GM12874 (cell line): ENCODE measurements around the gene FARS2.

ENCODE experiments used
- TF ChIP-seq, protein P1 (sequence below): IDR thresholded peaks from 2 replicates; pipeline ENCODE4 v1.5.1; 2011; ENCODE audit warnings: low read depth, mild to moderate bottlenecking, control low read depth, low read length, moderate library complexity; ENCODE audit not compliant: insufficient read depth

The FARS2 gene

GRCh38 chr6:5659467-5659866, 398.2 kb downstream of the FARS2 start:
- TF ChIP-seq, protein P1, sequence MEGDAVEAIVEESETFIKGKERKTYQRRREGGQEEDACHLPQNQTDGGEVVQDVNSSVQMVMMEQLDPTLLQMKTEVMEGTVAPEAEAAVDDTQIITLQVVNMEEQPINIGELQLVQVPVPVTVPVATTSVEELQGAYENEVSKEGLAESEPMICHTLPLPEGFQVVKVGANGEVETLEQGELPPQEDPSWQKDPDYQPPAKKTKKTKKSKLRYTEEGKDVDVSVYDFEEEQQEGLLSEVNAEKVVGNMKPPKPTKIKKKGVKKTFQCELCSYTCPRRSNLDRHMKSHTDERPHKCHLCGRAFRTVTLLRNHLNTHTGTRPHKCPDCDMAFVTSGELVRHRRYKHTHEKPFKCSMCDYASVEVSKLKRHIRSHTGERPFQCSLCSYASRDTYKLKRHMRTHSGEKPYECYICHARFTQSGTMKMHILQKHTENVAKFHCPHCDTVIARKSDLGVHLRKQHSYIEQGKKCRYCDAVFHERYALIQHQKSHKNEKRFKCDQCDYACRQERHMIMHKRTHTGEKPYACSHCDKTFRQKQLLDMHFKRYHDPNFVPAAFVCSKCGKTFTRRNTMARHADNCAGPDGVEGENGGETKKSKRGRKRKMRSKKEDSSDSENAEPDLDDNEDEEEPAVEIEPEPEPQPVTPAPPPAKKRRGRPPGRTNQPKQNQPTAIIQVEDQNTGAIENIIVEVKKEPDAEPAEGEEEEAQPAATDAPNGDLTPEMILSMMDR: no peak

DNA sequence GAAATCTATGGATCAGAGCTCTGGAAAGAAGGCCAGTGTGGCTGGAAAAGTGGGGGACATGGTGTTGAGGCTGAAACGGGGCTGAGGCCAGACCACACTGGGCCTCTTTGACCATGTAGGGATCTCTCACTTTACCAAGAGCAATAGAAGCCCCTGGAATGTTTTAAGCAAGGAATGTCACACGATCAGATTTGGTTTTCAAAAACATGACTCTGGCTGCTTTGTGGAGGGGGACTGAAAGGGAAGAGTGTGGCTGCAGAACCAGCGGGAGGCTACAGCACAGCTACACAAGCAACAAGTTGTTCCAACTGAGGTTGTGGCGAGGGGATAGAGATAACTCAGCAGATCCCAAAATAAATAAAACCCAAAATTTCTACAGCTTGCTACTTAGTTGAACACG, 399.5 kb downstream of the FARS2 start:
- TF ChIP-seq, protein P1: no peak

DNA sequence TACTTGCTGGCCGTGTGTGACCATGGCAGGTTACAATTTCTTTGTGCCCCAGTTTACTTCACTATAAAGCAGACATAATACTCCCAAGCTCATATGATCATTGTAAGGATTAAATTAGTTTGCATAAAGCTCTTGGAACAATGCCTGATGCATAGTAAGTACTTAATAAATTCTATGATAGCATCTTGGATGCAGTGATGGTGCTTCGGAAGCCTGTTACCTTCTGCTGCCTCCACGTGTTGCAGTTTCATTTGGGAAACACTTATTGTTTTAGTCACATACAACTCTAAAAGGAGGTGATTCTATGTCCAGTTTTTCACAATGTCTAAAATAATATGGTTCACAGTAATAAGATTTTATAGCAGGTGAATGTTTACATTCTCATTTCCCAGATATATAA, 401.5 kb downstream of the FARS2 start:
- TF ChIP-seq, protein P1: no peak

DNA sequence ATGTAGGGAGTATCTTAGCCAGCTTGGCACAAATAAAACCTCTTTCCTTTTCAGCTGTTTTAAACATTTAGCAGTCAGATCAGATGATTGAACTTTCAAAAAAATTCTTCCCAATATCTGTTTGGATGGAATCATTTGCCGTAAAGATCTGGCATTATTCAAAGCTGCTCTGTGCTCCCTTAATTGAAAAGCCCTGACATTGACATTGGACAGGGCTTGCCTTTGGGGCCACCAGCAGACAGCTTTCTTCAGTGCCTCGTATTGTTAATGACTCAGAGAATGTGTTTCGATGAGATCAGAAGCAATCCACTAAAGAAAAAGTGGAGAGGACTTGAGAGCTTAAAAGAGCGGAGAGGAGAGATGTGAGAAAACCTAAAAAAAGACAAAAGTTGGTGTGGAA, 401.9 kb downstream of the FARS2 start:
- TF ChIP-seq, protein P1: no peak

DNA sequence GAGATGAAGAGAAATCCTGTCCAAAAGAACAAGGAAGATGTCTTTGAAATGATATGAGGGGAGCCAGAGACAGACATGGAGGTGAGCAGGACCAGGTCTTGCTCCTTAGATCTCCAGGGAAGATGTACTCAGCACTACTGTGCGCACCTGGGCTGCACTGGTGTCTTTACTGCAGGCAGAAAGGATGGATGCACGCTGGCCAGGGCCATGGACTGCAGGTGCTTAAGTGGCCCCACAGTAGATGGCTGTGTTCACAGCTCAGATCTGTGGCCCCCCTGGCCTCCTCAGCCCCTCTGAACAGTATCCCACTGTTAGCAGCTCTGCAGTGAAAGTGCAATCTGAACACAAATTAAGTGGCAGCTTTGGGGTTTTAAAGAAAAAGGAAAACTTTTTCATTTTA, 402.4 kb downstream of the FARS2 start:
- TF ChIP-seq, protein P1: no peak

DNA sequence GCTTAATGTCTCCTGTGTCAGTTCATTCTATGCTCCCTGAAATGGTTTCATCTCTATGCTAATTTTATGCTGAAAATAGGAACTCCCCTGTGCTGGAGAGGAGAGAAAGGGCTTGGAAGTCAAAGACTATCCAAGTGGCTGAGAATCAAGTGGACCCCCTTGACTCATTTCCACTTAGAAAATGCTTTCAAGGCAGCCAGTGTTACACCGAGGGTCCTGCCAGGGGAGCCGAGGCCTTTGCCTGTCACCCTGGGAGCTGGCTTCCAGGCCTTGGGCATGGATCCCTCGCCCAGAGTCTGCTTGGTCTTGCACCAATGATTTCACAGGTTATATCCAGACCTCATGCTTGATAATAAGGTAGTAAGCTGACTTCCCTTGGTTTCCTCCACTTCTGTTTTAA, 402.8 kb downstream of the FARS2 start:
- TF ChIP-seq, protein P1: no peak

DNA sequence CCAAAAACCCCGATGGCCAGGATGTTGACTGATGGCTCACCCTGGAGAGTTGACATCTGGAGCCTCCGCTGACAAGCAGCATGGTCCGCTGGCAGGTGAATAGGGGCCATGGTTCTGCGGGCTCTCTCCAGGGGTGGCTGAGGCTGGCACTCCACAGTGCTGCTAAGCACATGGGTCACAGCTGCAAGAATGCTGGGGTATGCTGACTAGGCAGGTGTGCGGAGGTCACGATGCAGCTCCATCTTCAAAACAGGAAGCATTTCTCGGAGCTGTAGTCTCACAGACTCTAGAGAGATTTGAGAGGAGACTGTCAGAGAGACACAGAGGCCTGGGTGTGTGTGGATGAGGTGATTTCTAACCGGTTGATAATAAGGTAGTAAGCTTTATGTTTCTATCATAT, 403.9 kb downstream of the FARS2 start:
- TF ChIP-seq, protein P1: no peak

- TF ChIP-seq, protein P1: no peak
Measured at GRCh38 chr6:5665667-5666066, 404.4 kb downstream of the FARS2 start.
